WERI-Rb-1 (cell line): ENCODE results near the gene CCDC112.

ENCODE experiments used
- DNase-seq: peaks from one replicate; pipeline ENCODE4 v3.0.0-alpha.2; 2020
- H3K27ac ChIP-seq: fragments of 250-450 bp; sonication (Bioruptor Pico); 2 replicates; pipeline ENCODE4 v1.5.1; 2020; ENCODE audit warnings: mild to moderate bottlenecking, moderate library complexity
- H3K27me3 ChIP-seq: fragments of 250-450 bp; sonication (Bioruptor Pico); 2 replicates; pipeline ENCODE4 v1.5.1; 2021; ENCODE audit warnings: mild to moderate bottlenecking, low read depth, moderate library complexity; ENCODE audit not compliant: insufficient read depth, severe bottlenecking
- H3K36me3 ChIP-seq: fragments of 250-450 bp; sonication (Bioruptor Pico); 2 replicates; pipeline ENCODE4 v1.5.1; 2020; ENCODE audit warnings: mild to moderate bottlenecking, moderate library complexity
- H3K4me3 ChIP-seq: 2 replicates; pipeline ENCODE4 v1.5.1; 2011; ENCODE audit warnings: low read depth, mild to moderate bottlenecking, control low read depth, low read length
- H3K9me3 ChIP-seq: fragments of 250-450 bp; sonication (Bioruptor Pico); 2 replicates; pipeline ENCODE4 v1.5.1; 2021; ENCODE audit warnings: mild to moderate bottlenecking, moderate library complexity; ENCODE audit not compliant: severe bottlenecking
- TF ChIP-seq, protein P1 (sequence below): IDR thresholded peaks from 2 replicates; pipeline ENCODE4 v1.5.1; 2011; ENCODE audit warnings: low read depth, mild to moderate bottlenecking, control low read depth, inconsistent platforms, low read length

CCDC112 gene

DNA sequence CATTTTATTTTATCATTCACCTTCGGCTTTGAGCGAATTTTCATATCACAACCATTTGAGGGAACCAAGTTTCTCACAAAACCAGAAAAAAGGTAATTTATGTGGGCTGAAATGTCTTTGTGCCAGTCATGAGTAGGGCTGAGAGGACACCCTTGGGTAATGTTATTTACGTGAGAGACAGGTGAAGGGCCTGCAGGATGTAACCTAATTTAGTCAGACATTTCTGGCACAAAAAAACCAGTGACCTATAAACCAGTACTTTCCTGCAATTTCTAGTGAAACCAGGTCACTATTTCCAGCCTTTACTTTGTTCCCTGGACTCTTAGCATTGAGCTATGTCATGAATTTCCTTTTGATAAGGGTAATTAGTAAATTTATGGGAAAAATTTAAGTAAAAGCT is 17.2 kb upstream of the CCDC112 start:
- Histone ChIP-seq H3K4me3 (no peak overlapping the region), H3K27ac (no peak overlapping the region), H3K9me3 (no peaks in the 10 kb centered on the region), H3K36me3 (no peaks in the 10 kb centered on the region), H3K27me3 (no peaks in the 10 kb centered on the region)
- DNase-seq: no peak
- TF ChIP-seq, protein P1, sequence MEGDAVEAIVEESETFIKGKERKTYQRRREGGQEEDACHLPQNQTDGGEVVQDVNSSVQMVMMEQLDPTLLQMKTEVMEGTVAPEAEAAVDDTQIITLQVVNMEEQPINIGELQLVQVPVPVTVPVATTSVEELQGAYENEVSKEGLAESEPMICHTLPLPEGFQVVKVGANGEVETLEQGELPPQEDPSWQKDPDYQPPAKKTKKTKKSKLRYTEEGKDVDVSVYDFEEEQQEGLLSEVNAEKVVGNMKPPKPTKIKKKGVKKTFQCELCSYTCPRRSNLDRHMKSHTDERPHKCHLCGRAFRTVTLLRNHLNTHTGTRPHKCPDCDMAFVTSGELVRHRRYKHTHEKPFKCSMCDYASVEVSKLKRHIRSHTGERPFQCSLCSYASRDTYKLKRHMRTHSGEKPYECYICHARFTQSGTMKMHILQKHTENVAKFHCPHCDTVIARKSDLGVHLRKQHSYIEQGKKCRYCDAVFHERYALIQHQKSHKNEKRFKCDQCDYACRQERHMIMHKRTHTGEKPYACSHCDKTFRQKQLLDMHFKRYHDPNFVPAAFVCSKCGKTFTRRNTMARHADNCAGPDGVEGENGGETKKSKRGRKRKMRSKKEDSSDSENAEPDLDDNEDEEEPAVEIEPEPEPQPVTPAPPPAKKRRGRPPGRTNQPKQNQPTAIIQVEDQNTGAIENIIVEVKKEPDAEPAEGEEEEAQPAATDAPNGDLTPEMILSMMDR: no peak

DNA sequence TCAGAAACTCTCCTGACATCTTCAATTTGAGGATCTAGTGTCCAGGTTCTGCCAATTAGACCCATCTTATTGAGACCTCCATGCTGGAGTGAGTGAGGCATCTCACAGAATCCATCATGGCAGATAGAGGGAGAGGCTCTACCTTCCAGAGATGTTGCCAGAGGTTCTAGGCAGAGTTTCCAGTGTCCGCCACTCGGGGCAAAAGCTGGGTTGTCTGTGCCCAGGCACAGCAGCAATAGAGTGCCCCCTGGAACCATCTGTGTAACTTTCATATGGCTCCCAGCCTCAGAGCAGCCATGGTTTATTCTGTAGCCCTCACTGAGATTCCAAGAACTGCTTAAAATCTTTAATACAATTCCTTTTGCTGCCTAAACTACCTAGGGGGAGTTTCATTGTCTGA is 16.6 kb upstream of the CCDC112 start:
- no peak for DNase-seq
- no peaks in the 10 kb centered on the region for H3K9me3 ChIP-seq
- TF ChIP-seq, protein P1: no peak

DNA sequence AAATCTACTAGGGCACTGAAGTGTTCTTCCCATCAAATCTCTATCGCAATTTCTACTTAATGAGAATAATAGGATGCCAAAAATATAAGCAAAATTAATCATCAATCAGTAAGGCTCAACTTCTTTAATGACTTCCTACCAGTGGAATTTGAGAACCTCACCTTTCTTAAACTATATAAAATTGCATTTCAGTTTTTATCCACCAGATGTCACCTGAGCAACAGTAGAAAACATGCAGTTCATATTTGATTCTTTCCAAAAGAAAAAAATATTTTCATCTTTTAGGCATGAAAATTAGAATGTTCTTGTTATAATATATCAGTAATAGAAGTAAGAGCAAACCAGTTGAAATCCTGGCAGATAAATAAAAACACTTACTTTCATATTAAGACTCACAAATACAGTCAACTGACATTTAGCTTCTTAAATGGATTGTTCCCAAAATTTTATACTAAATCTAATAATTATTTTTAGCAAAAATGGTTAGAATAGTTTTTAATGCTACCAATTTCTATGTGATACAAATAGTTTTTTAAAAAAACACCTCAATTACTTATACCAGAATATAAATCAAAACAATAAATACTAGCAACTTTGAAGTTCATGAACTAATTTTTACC is 13.4 kb upstream of the CCDC112 start:
- TF ChIP-seq, protein P1: no peak
- no peak for DNase-seq
- H3K9me3 ChIP-seq: no peaks in the 10 kb centered on the region
- H3K4me3 ChIP-seq: no peak overlapping the region
- no peaks in the 10 kb centered on the region for H3K27me3 ChIP-seq
- no peak overlapping the region for H3K27ac ChIP-seq
- H3K36me3 ChIP-seq: no peaks in the 10 kb centered on the region

More for the DNA sequence above, 16.6 kb upstream of the CCDC112 start:
- Histone ChIP-seq H3K27ac (no peak overlapping the region), H3K36me3 (no peaks in the 10 kb centered on the region), H3K4me3 (no peak overlapping the region), H3K27me3 (no peaks in the 10 kb centered on the region)

DNA sequence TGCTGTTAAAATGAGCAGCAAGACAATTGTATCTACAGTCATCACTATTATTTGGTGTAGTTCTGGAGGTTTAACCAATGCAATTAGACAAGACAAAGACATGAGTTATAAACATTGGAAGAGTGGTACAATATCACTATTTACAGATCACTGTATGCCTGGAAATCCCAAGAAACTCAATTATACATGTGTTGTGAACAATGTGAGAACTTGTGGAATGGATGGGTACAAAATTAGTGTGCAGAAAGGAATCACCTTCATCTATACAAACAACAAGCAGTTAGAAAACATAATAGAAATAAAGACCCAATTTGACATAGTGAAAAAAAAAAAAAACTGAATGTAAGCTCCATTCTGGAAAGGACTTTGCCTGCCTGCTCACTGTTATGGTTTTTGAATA is 12.4 kb upstream of the CCDC112 start:
- H3K4me3 ChIP-seq: no peak overlapping the region
- no peaks in the 10 kb centered on the region for H3K9me3 ChIP-seq
- TF ChIP-seq, protein P1: no peak
- H3K36me3 ChIP-seq: no peaks in the 10 kb centered on the region
- no peak for DNase-seq
- H3K27ac ChIP-seq: no peak overlapping the region
- no peaks in the 10 kb centered on the region for H3K27me3 ChIP-seq

DNA sequence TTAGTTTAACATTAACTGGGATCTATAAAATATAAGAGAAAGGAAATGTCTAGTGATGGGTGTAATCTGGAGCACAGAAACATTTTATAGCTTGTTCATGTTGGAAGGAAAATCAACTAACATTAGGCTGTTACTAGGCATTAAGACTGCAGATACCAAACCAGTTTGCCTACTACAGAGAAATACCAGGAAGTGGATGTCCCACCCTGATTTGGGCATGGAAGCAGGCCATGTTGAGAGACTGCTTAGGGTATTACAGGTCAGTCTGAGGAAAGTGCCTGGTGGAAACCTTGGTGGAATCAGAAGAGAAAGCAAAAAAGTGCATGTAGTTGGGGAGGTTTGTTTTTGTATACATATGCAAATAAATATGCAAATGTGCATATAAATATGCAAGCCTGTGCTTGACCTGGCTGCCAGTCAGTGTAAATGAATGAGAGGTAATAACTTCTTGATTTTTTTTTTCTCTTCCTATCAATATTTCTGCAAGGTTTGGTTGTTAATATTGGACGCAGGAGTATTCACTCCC is 9.6 kb upstream of the CCDC112 start:
- DNase-seq: no peak
- H3K9me3 ChIP-seq: no peaks in the 10 kb centered on the region
- TF ChIP-seq, protein P1: no peak
- H3K27ac ChIP-seq: no peak overlapping the region
- no peak overlapping the region for H3K4me3 ChIP-seq
- H3K36me3 ChIP-seq: no peaks in the 10 kb centered on the region
- H3K27me3 ChIP-seq: no peaks in the 10 kb centered on the region

DNA sequence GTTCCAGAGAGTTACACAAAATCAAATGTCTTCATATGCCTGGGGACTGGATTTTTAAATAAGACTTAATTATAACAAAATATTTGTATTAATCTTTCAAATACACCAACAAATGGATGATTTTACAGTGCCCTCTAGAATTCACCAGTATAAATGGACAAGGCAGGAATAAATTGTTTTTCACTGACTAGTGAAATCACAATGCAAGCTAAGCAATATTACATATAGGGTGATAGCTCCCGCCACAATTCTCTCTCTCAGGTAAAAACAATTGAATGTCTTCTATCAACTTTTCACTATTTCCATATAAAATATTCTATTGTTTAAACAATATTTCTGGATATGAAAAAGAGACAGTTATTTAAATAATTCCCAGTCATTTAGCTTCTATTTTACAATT is 8.0 kb upstream of the CCDC112 start:
- Histone ChIP-seq H3K27ac (no peak overlapping the region), H3K9me3 (no peaks in the 10 kb centered on the region), H3K27me3 (no peaks in the 10 kb centered on the region), H3K36me3 (no peaks in the 10 kb centered on the region), H3K4me3 (no peak overlapping the region)
- TF ChIP-seq, protein P1: no peak
- DNase-seq: no peak
